Skeletal muscle satellite cell (primary cell): ENCODE measurements around the gene MFSD11.
"Not testable (repeated sequence)": the region's sequence is repeated elsewhere in the genome, so short reads cannot be mapped to it uniquely, and the experiment has no call there.

Experiments
- H3K27me3 ChIP-seq: 2 replicates; pipeline ENCODE4 v1.7.0; 2013; ENCODE audit warnings: low read length; ENCODE audit not compliant: control insufficient read depth, insufficient read depth
- H3K36me3 ChIP-seq: 2 replicates; pipeline ENCODE4 v1.7.0; 2013; ENCODE audit warnings: mild to moderate bottlenecking, control low read depth, low read length; ENCODE audit not compliant: insufficient read depth
- H3K4me1 ChIP-seq: 2 replicates; pipeline ENCODE4 v1.7.0; 2013; ENCODE audit warnings: low read length; ENCODE audit not compliant: control insufficient read depth, insufficient read depth
- H3K4me2 ChIP-seq: 2 replicates; pipeline ENCODE4 v1.7.0; 2013; ENCODE audit warnings: mild to moderate bottlenecking, low read length
- H3K4me3 ChIP-seq: 2 replicates; pipeline ENCODE4 v1.7.0; 2013; ENCODE audit warnings: low read length
- H3K9ac ChIP-seq: 2 replicates; pipeline ENCODE4 v1.7.0; 2013; ENCODE audit warnings: mild to moderate bottlenecking, low read depth, low read length, moderate library complexity
- H3K9me3 ChIP-seq: replicated peaks from 2 replicates; pipeline ENCODE4 v1.7.0; 2013; ENCODE audit warnings: mild to moderate bottlenecking, control low read depth, low read length

The MFSD11 gene

GRCh38 chr17:76732734-76733617 lies 4.9 kb upstream of the MFSD11 start:
- Histone ChIP-seq H3K4me1 (peaks cover 30% of the 10 kb centered on the region), H3K27me3 (no peaks in the 10 kb centered on the region), H3K4me2 (peak overlapping the region; percentile 94), H3K4me3 (peak overlapping the region; percentile 99), H3K36me3 (peaks cover 52% of the 10 kb centered on the region), H3K9ac (peak overlapping the region; percentile 99), H3K9me3 (no peaks in the 10 kb centered on the region)

GRCh38 chr17:76733618-76733957 lies 4.3 kb upstream of the MFSD11 start:
- peak overlapping the region; percentile 99 for H3K9ac ChIP-seq
- H3K36me3 ChIP-seq, result peaks cover 52% of the 10 kb centered on the region
- H3K4me3 ChIP-seq, result peak overlapping the region; percentile 99
- H3K9me3 ChIP-seq, result no peaks in the 10 kb centered on the region
- peak overlapping the region; percentile 94 for H3K4me2 ChIP-seq
- no peaks in the 10 kb centered on the region for H3K27me3 ChIP-seq
- H3K4me1 ChIP-seq, result peaks cover 28% of the 10 kb centered on the region

- peaks cover 33% of the 10 kb centered on the region for H3K4me1 ChIP-seq
- H3K4me3 ChIP-seq, result peak overlapping the region; percentile 99
These were observed 3.7 kb upstream of the MFSD11 start for GRCh38 chr17:76734080-76734840.

GRCh38 chr17:76735006-76735405 lies 2.9 kb upstream of the MFSD11 start:
- Histone ChIP-seq H3K27me3 (no peaks in the 10 kb centered on the region), H3K9me3 (no peaks in the 10 kb centered on the region), H3K4me2 (peak overlapping the region; percentile 94), H3K9ac (peak overlapping the region; percentile 99), H3K36me3 (peaks cover 52% of the 10 kb centered on the region), H3K4me3 (peak overlapping the region; percentile 99), H3K4me1 (peaks cover 32% of the 10 kb centered on the region)

More at GRCh38 chr17:76734080-76734840, 3.7 kb upstream of the MFSD11 start:
- peak overlapping the region; percentile 94 for H3K4me2 ChIP-seq
- H3K36me3 ChIP-seq, result peaks cover 52% of the 10 kb centered on the region
- H3K27me3 ChIP-seq, result no peaks in the 10 kb centered on the region
- no peaks in the 10 kb centered on the region for H3K9me3 ChIP-seq
- H3K9ac ChIP-seq, result peak overlapping the region; percentile 99

GRCh38 chr17:76735586-76736348 lies 2.2 kb upstream of the MFSD11 start:
- Histone ChIP-seq H3K9me3 (no peaks in the 10 kb centered on the region), H3K4me3 (peak overlapping the region; percentile 99), H3K27me3 (no peaks in the 10 kb centered on the region), H3K4me1 (peaks cover 38% of the 10 kb centered on the region), H3K4me2 (peak overlapping the region; percentile 94), H3K9ac (peak overlapping the region; percentile 99), H3K36me3 (peaks cover 52% of the 10 kb centered on the region)

- Histone ChIP-seq H3K36me3 (peaks cover 46% of the 10 kb centered on the region), H3K4me2 (peak overlapping the region; percentile 94), H3K4me1 (peaks cover 38% of the 10 kb centered on the region), H3K9ac (peak overlapping the region; percentile 99), H3K27me3 (no peaks in the 10 kb centered on the region), H3K4me3 (peak overlapping the region; percentile 99), H3K9me3 (no peaks in the 10 kb centered on the region)
These were observed 1.4 kb upstream of the MFSD11 start for GRCh38 chr17:76736349-76737081.

- H3K9ac ChIP-seq, result peak within 1 kb of the TSS; percentile 99
- no peaks in the 10 kb centered on the region for H3K9me3 ChIP-seq
- H3K4me2 ChIP-seq, result peak within 1 kb of the TSS; percentile 94
- H3K4me1 ChIP-seq, result peaks cover 38% of the 10 kb centered on the region
- H3K36me3 ChIP-seq, result peaks cover 48% of the 10 kb centered on the region
- H3K4me3 ChIP-seq, result peak within 1 kb of the TSS; percentile 99
- H3K27me3 ChIP-seq, result no peaks in the 10 kb centered on the region
These were observed 740 bp upstream of the MFSD11 start, which contains the start of gene SRSF2 for GRCh38 chr17:76737082-76737675. TSS of gene SRSF2 (minus strand) at chr17:76737331. CDS start at chr17:76737160, 171 bp downstream.

- H3K27me3 ChIP-seq, result no peaks in the 10 kb centered on the region
- peaks cover 42% of the 10 kb centered on the region for H3K36me3 ChIP-seq
- H3K4me1 ChIP-seq, result peaks cover 34% of the 10 kb centered on the region
- H3K9me3 ChIP-seq, result no peaks in the 10 kb centered on the region
- peak overlapping the region; percentile 95 for H3K9ac ChIP-seq
- peak overlapping the region; percentile 99 for H3K4me3 ChIP-seq
- H3K4me2 ChIP-seq, result peak overlapping the region; percentile 94
These were observed 540 bp downstream of the MFSD11 start for GRCh38 chr17:76738468-76738850.

- peaks cover 40% of the 10 kb centered on the region for H3K36me3 ChIP-seq
These were observed 1.7 kb downstream of the MFSD11 start for GRCh38 chr17:76739568-76740115.

More at GRCh38 chr17:76739568-76740115, 1.7 kb downstream of the MFSD11 start:
- not testable (repeated sequence) for H3K9me3 ChIP-seq, H3K4me3 ChIP-seq, H3K27me3 ChIP-seq
- Histone ChIP-seq H3K4me2 (peak overlapping the region; percentile 94), H3K4me1 (peaks cover 22% of the 10 kb centered on the region), H3K9ac (peak overlapping the region; percentile 95)
